Measurements from ENCODE around the gene RTCA.
"Not testable (repeated sequence)": the region's sequence is repeated elsewhere in the genome, so short reads cannot be mapped to it uniquely, and the experiment has no call there.

Gene RTCA

GRCh38 chr1:100264081-100264480 is 1.9 kb upstream of the RTCA start:
- DNase-seq, result not testable (repeated sequence)

GRCh38 chr1:100265562-100265930 is 470 bp upstream of the RTCA start:
- DNase-seq, result peak; percentile 78

GRCh38 chr1:100266741-100267140 is 725 bp downstream of the RTCA start:
- DNase-seq, result no peak

- DNase-seq, result no peak
Measured at GRCh38 chr1:100267284-100267683, 1.3 kb downstream of the RTCA start.

GRCh38 chr1:100268202-100268601 is 2.2 kb downstream of the RTCA start:
- DNase-seq, result no peak

GRCh38 chr1:100277866-100278265 is 11.8 kb downstream of the RTCA start:
- DNase-seq, result no peak

GRCh38 chr1:100279358-100279923 is 13.4 kb downstream of the RTCA start:
- no peak for DNase-seq

GRCh38 chr1:100279954-100280682 is 14.1 kb downstream of the RTCA start:
- DNase-seq, result no peak

- no peak for DNase-seq
Measured at GRCh38 chr1:100284591-100284990, 18.6 kb downstream of the RTCA start.

GRCh38 chr1:100287162-100287561 is 21.1 kb downstream of the RTCA start:
- no peak for DNase-seq

GRCh38 chr1:100290291-100290690 is 24.3 kb downstream of the RTCA start:
- no peak for DNase-seq

- no peak for DNase-seq
Measured at GRCh38 chr1:100292711-100293110, 26.7 kb downstream of the RTCA start.

GRCh38 chr1:100296140-100296539 is 30.1 kb downstream of the RTCA start:
- no peak for DNase-seq

GRCh38 chr1:100296997-100297396 is 31.0 kb downstream of the RTCA start:
- not testable (repeated sequence) for DNase-seq

- no peak for DNase-seq
Measured at GRCh38 chr1:100298512-100298911, 32.5 kb downstream of the RTCA start.

GRCh38 chr1:100299521-100300222 is 33.7 kb downstream of the RTCA start:
- no peak for DNase-seq

GRCh38 chr1:100300691-100301090 is 34.7 kb downstream of the RTCA start:
- no peak for DNase-seq

- DNase-seq, result no peak
Measured at GRCh38 chr1:100302739-100303138, 36.7 kb downstream of the RTCA start.

GRCh38 chr1:100304227-100304626 is 38.2 kb downstream of the RTCA start:
- DNase-seq, result no peak

- no peak for DNase-seq
Measured at GRCh38 chr1:100304921-100305320, 38.9 kb downstream of the RTCA start.

GRCh38 chr1:100305954-100306353 is 39.9 kb downstream of the RTCA start:
- DNase-seq, result no peak

GRCh38 chr1:100306735-100307313 is 40.8 kb downstream of the RTCA start:
- no peak for DNase-seq

GRCh38 chr1:100308777-100309176 is 42.8 kb downstream of the RTCA start:
- no peak for DNase-seq

GRCh38 chr1:100309863-100310262 is 43.8 kb downstream of the RTCA start:
- no peak for DNase-seq

Measured in KG1 (cell line).